GM21528 (cell line): Measurements from ENCODE around the gene CDK9.

Experiments used
- ATAC-seq: cut with Tn5 transposase; IDR thresholded peaks from one replicate; pipeline ENCODE4 v1.9.1; 2021; ENCODE audit warnings: mild to moderate bottlenecking, moderate library complexity; ENCODE audit not compliant: unreplicated experiment, low FRiP score

Gene CDK9

GRCh38 chr9:127796852-127797370 lies 11.1 kb downstream of the CDK9 start:
- ATAC-seq: no peak

GRCh38 chr9:127801955-127802575 lies 16.2 kb downstream of the CDK9 start:
- no peak for ATAC-seq

GRCh38 chr9:127802576-127803443 lies 17.0 kb downstream of the CDK9 start, which contains the start of gene FPGS:
Gene FPGS, plus strand, starts transcription at chr9:127802882. Its CDS starts 43 bp downstream, at chr9:127802925.
- ATAC-seq: peak; percentile 60

- peak; percentile 9 for ATAC-seq
Observed at GRCh38 chr9:127803507-127804352, 17.9 kb downstream of the CDK9 start.

- ATAC-seq: no peak
Observed at GRCh38 chr9:127805620-127806019, 19.8 kb downstream of the CDK9 start.

GRCh38 chr9:127806871-127807270 lies 21.0 kb downstream of the CDK9 start:
- ATAC-seq: no peak

GRCh38 chr9:127808347-127809001 lies 22.6 kb downstream of the CDK9 start:
- ATAC-seq: no peak

- ATAC-seq: no peak
Observed at GRCh38 chr9:127809002-127809539, 23.2 kb downstream of the CDK9 start.

GRCh38 chr9:127809540-127810377 lies 23.9 kb downstream of the CDK9 start:
- ATAC-seq: no peak

- no peak for ATAC-seq
Observed at GRCh38 chr9:127810378-127811187, 24.7 kb downstream of the CDK9 start.

- no peak for ATAC-seq
Observed at GRCh38 chr9:127812011-127812410, 26.2 kb downstream of the CDK9 start.

GRCh38 chr9:127812936-127813675 lies 27.3 kb downstream of the CDK9 start:
- no peak for ATAC-seq

- no peak for ATAC-seq
Observed at GRCh38 chr9:127813686-127814226, 27.9 kb downstream of the CDK9 start.

GRCh38 chr9:127814619-127815511 lies 29.0 kb downstream of the CDK9 start:
- no peak for ATAC-seq

- ATAC-seq: no peak
Observed at GRCh38 chr9:127815512-127816361, 29.9 kb downstream of the CDK9 start.
